Measurements from ENCODE around the gene PFKFB3. TPM values are rescaled to one million over a fixed set of nuclear protein-coding genes. Genes with fewer than 3 reads are reported as not detected.

The PFKFB3 gene
- total and polyA plus RNA-seq, 2 donors: 12.2 to 39.3 TPM

DNA sequence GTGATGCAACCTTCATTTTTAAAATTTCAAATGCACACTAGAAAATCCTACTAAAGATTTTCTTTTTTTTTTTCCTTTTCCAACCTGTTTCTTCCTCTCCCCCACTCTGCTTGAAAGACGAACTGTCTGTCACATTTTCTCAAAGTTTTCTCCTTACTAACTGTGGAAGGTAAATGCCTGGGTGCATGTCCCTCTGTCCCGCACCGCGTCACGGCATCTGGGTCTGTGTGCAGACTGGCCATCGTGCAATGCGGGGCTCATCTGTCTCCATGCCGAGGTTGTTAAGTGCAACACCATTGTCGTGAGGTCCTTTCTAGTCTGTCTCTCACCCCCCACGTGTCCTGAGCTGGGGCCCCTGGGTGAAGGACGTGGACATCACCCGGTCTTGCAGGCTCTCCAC is 28.4 kb downstream of the PFKFB3 start:
- H3K27ac ChIP-seq (ENCODE audit: low read depth in 1 of 2, low read length in 1 of 2): no peak overlapping the region
- 98% methylated on average over 12 of the region's 12 CpGs for WGBS
- no peaks in the 10 kb centered on the region for H3K27me3 ChIP-seq (ENCODE audit: control insufficient read depth in 2 of 2, insufficient read depth in 1 of 2, low read length in 1 of 2)
- peaks cover 0 to 5% of the 10 kb centered on the region in 2 donors for H3K4me1 ChIP-seq (ENCODE audit: control insufficient read depth in 2 of 2, insufficient read depth in 2 of 2, low read length in 2 of 2)
- DNase-seq (ENCODE audit: low read depth in 6 of 9, low spot score in 9 of 9): no peak
- H3K4me3 ChIP-seq (ENCODE audit: low read length in 2 of 2): no peak overlapping the region
- H3K9me3 ChIP-seq (ENCODE audit: control insufficient read depth in 2 of 2, insufficient read depth in 1 of 2, low read length in 1 of 2): no peaks in the 10 kb centered on the region
- peaks cover 44 to 45% of the 10 kb centered on the region in 2 donors for H3K36me3 ChIP-seq (ENCODE audit: control insufficient read depth in 2 of 2, insufficient read depth in 2 of 2, low read length in 1 of 2)

DNA sequence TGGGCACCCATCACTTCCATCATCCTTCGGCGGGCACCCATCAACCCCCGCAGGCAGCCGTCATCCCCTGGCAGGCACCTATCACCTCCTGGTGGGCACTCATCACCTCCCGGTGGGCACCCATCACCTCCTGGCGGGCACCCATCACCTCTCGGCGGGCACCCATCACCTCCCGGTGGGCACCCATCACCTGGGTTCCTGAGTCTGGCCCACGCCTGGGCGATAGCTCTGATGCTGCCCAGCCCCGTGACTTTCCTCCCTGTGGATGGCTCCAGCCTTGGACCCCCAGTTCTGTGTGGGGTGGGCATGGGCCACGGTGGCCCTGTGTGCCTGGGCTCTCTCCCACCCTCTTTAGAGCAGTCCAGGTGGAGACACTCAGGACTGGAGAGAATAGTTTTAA is 29.0 kb downstream of the PFKFB3 start:
- Histone ChIP-seq H3K4me3 (ENCODE audit: low read length in 2 of 2) (no peak overlapping the region), H3K9me3 (ENCODE audit: control insufficient read depth in 2 of 2, insufficient read depth in 1 of 2, low read length in 1 of 2) (no peaks in the 10 kb centered on the region), H3K36me3 (ENCODE audit: control insufficient read depth in 2 of 2, insufficient read depth in 2 of 2, low read length in 1 of 2) (peaks cover 38 to 39% of the 10 kb centered on the region in 2 donors), H3K27ac (ENCODE audit: low read depth in 1 of 2, low read length in 1 of 2) (no peak overlapping the region), H3K4me1 (ENCODE audit: control insufficient read depth in 2 of 2, insufficient read depth in 2 of 2, low read length in 2 of 2) (peaks cover 0 to 5% of the 10 kb centered on the region in 2 donors), H3K27me3 (ENCODE audit: control insufficient read depth in 2 of 2, insufficient read depth in 1 of 2, low read length in 1 of 2) (no peaks in the 10 kb centered on the region)
- DNase-seq (ENCODE audit: low read depth in 6 of 9, low spot score in 9 of 9): no peak
- WGBS: 90% methylated on average over 13 of the region's 13 CpGs

DNA sequence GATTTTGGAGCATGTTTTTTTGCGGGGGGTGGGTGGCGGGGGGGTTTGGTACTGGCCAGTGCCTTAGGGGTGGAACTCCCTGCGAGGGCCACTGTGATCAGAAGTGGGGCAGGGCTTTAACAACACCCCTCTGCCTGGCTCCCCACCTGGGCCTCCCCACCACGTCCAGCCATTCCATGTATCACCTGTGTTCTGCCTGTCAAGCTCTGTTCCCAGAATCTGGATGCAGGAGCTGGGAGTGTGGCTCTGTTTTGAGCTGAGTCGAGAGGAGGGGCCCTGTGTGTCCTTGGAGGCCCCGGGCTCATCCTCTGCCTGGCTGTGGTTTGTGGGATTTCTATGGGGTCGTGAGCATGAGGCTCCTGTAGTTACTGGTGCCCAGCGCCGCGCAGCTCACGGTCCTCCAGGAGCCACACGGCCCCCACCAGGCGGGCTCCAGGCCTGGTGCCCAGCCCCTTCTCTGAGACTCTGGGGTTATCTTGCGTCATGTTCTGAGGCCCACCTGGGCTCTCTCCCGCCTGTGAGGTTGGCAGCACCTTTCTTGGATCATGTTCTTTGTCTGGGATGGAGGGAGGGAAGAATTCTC is 29.6 kb downstream of the PFKFB3 start:
- no peak for DNase-seq (ENCODE audit: low read depth in 6 of 9, low spot score in 9 of 9)
- H3K27me3 ChIP-seq (ENCODE audit: control insufficient read depth in 2 of 2, insufficient read depth in 1 of 2, low read length in 1 of 2): no peaks in the 10 kb centered on the region
- H3K4me1 ChIP-seq (ENCODE audit: control insufficient read depth in 2 of 2, insufficient read depth in 2 of 2, low read length in 2 of 2): peaks cover 0 to 5% of the 10 kb centered on the region in 2 donors
- H3K4me3 ChIP-seq (ENCODE audit: low read length in 2 of 2): no peak overlapping the region
- H3K9me3 ChIP-seq (ENCODE audit: control insufficient read depth in 2 of 2, insufficient read depth in 1 of 2, low read length in 1 of 2): no peaks in the 10 kb centered on the region
- no peak overlapping the region for H3K27ac ChIP-seq (ENCODE audit: low read depth in 1 of 2, low read length in 1 of 2)
- H3K36me3 ChIP-seq (ENCODE audit: control insufficient read depth in 2 of 2, insufficient read depth in 2 of 2, low read length in 1 of 2): peaks cover 34% of the 10 kb centered on the region in 2 donors
- 96% methylated on average over 15 of the region's 15 CpGs for WGBS

DNA sequence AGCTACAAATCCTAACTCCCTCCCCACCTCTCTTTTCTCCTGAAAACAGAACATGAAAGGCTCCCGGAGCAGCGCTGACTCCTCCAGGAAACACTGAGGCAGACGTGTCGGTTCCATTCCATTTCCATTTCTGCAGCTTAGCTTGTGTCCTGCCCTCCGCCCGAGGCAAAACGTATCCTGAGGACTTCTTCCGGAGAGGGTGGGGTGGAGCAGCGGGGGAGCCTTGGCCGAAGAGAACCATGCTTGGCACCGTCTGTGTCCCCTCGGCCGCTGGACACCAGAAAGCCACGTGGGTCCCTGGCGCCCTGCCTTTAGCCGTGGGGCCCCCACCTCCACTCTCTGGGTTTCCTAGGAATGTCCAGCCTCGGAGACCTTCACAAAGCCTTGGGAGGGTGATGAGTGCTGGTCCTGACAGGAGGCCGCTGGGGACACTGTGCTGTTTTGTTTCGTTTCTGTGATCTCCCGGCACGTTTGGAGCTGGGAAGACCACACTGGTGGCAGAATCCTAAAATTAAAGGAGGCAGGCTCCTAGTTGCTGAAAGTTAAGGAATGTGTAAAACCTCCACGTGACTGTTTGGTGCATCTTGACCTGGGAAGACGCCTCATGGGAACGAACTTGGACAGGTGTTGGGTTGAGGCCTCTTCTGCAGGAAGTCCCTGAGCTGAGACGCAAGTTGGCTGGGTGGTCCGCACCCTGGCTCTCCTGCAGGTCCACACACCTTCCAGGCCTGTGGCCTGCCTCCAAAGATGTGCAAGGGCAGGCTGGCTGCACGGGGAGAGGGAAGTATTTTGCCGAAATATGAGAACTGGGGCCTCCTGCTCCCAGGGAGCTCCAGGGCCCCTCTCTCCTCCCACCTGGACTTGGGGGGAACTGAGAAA is 30.4 kb downstream of the PFKFB3 start:
- Histone ChIP-seq H3K36me3 (ENCODE audit: control insufficient read depth in 2 of 2, insufficient read depth in 2 of 2, low read length in 1 of 2) (peaks cover 27 to 29% of the 10 kb centered on the region in 2 donors), H3K27ac (ENCODE audit: low read depth in 1 of 2, low read length in 1 of 2) (no peak overlapping the region), H3K4me3 (ENCODE audit: low read length in 2 of 2) (no peak overlapping the region), H3K4me1 (ENCODE audit: control insufficient read depth in 2 of 2, insufficient read depth in 2 of 2, low read length in 2 of 2) (no peaks in the 10 kb centered on the region), H3K27me3 (ENCODE audit: control insufficient read depth in 2 of 2, insufficient read depth in 1 of 2, low read length in 1 of 2) (no peaks in the 10 kb centered on the region), H3K9me3 (ENCODE audit: control insufficient read depth in 2 of 2, insufficient read depth in 1 of 2, low read length in 1 of 2) (no peaks in the 10 kb centered on the region)
- WGBS: 94% methylated on average over 28 of the region's 28 CpGs
- DNase-seq (ENCODE audit: low read depth in 6 of 9, low spot score in 9 of 9): no peak

DNA sequence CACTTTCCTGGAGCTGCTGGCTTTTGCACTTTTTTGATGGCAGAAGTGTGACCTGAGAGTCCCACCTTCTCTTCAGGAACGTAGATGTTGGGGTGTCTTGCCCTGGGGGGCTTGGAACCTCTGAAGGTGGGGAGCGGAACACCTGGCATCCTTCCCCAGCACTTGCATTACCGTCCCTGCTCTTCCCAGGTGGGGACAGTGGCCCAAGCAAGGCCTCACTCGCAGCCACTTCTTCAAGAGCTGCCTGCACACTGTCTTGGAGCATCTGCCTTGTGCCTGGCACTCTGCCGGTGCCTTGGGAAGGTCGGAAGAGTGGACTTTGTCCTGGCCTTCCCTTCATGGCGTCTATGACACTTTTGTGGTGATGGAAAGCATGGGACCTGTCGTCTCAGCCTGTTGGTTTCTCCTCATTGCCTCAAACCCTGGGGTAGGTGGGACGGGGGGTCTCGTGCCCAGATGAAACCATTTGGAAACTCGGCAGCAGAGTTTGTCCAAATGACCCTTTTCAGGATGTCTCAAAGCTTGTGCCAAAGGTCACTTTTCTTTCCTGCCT is 31.1 kb downstream of the PFKFB3 start:
- Histone ChIP-seq H3K36me3 (ENCODE audit: control insufficient read depth in 2 of 2, insufficient read depth in 2 of 2, low read length in 1 of 2) (peaks cover 23 to 29% of the 10 kb centered on the region in 2 donors), H3K27me3 (ENCODE audit: control insufficient read depth in 2 of 2, insufficient read depth in 1 of 2, low read length in 1 of 2) (no peaks in the 10 kb centered on the region), H3K9me3 (ENCODE audit: control insufficient read depth in 2 of 2, insufficient read depth in 1 of 2, low read length in 1 of 2) (no peaks in the 10 kb centered on the region), H3K27ac (ENCODE audit: low read depth in 1 of 2, low read length in 1 of 2) (no peak overlapping the region), H3K4me3 (ENCODE audit: low read length in 2 of 2) (no peak overlapping the region), H3K4me1 (ENCODE audit: control insufficient read depth in 2 of 2, insufficient read depth in 2 of 2, low read length in 2 of 2) (no peaks in the 10 kb centered on the region)
- 98% methylated on average over 11 of the region's 11 CpGs for WGBS
- DNase-seq (ENCODE audit: low read depth in 6 of 9, low spot score in 9 of 9): no peak

DNA sequence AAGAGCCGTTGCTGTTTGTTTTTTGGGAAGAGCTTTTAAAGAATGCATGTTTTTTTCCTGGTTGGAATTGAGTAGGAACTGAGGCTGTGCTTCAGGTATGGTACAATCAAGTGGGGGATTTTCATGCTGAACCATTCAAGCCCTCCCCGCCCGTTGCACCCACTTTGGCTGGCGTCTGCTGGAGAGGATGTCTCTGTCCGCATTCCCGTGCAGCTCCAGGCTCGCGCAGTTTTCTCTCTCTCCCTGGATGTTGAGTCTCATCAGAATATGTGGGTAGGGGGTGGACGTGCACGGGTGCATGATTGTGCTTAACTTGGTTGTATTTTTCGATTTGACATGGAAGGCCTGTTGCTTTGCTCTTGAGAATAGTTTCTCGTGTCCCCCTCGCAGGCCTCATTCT is 31.6 kb downstream of the PFKFB3 start:
- Histone ChIP-seq H3K9me3 (ENCODE audit: control insufficient read depth in 2 of 2, insufficient read depth in 1 of 2, low read length in 1 of 2) (no peaks in the 10 kb centered on the region), H3K36me3 (ENCODE audit: control insufficient read depth in 2 of 2, insufficient read depth in 2 of 2, low read length in 1 of 2) (peaks cover 18 to 25% of the 10 kb centered on the region in 2 donors), H3K27ac (ENCODE audit: low read depth in 1 of 2, low read length in 1 of 2) (no peak overlapping the region), H3K4me3 (ENCODE audit: low read length in 2 of 2) (no peak overlapping the region), H3K4me1 (ENCODE audit: control insufficient read depth in 2 of 2, insufficient read depth in 2 of 2, low read length in 2 of 2) (no peaks in the 10 kb centered on the region), H3K27me3 (ENCODE audit: control insufficient read depth in 2 of 2, insufficient read depth in 1 of 2, low read length in 1 of 2) (no peaks in the 10 kb centered on the region)
- 98% methylated on average over 13 of the region's 13 CpGs for WGBS
- DNase-seq (ENCODE audit: low read depth in 6 of 9, low spot score in 9 of 9): no peak

DNA sequence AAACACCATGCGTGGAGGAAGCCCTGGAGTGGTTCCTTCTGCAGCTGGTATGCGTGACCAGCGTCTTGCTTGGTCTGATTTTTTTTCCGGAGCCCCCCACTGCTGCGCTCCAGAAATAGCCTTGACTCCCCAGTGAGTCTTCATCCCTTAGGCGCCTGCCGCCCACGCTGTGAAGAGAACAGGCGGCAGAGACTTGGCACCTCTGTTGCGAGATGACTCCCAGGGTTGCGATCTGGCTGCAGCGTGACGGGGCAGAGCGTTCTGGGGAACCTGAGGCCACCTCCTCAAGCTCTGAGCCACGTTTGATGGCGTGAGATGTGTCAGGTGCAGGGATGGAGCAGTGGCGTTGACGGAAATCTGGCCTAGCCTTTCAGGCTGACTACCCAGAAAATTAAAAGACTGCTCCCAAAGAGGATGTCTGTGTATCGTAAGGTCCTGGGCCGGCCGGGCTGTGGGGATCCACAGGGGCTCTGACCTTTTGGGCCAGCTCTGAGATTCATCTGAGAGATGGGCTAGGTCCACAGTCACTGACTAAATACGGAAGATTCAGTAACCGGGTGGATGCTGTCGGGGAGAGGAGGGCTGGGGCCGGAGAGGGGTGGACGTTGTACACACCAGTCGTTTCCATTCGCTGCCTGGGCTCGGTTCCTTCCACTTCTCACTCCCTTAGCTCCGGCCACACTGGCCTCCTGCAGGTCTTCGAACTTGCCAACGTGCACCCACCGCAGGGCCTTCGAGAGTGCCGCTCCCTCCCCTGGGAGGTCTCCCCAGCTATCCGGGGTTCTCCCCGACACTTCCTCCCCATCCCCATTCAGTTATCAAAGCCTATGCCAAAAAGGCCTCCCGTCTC is 33.8 kb downstream of the PFKFB3 start:
- no peak overlapping the region for H3K4me3 ChIP-seq (ENCODE audit: low read length in 2 of 2)
- H3K36me3 ChIP-seq (ENCODE audit: control insufficient read depth in 2 of 2, insufficient read depth in 2 of 2, low read length in 1 of 2): peaks cover 16 to 18% of the 10 kb centered on the region in 2 donors
- WGBS: 95% methylated on average over 38 of the region's 38 CpGs
- H3K27me3 ChIP-seq (ENCODE audit: control insufficient read depth in 2 of 2, insufficient read depth in 1 of 2, low read length in 1 of 2): no peaks in the 10 kb centered on the region
- no peaks in the 10 kb centered on the region for H3K4me1 ChIP-seq (ENCODE audit: control insufficient read depth in 2 of 2, insufficient read depth in 2 of 2, low read length in 2 of 2)
- H3K27ac ChIP-seq (ENCODE audit: low read depth in 1 of 2, low read length in 1 of 2): no peak overlapping the region
- H3K9me3 ChIP-seq (ENCODE audit: control insufficient read depth in 2 of 2, insufficient read depth in 1 of 2, low read length in 1 of 2): no peaks in the 10 kb centered on the region
- DNase-seq (ENCODE audit: low read depth in 6 of 9, low spot score in 9 of 9): no peak

DNA sequence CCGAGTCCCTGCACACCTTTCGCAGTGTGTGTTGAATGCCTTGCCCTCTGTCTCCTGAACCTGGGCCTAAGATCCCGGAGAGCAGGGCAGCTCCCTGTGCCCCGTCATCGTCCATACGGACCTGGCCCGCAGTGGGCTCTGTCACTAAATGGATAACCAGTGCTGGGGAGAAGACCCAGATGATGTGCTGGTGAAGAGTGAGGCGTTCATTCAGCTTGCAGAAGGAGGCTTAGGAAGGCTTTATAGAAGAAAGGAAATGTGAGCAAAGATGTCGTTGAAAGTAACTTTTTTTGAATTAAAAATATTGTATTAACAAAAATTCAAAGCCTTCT is 34.4 kb downstream of the PFKFB3 start:
- no peaks in the 10 kb centered on the region for H3K9me3 ChIP-seq (ENCODE audit: control insufficient read depth in 2 of 2, insufficient read depth in 1 of 2, low read length in 1 of 2)
- WGBS: 98% methylated on average over 9 of the region's 9 CpGs
- H3K27ac ChIP-seq (ENCODE audit: low read depth in 1 of 2, low read length in 1 of 2): no peak overlapping the region
- H3K4me1 ChIP-seq (ENCODE audit: control insufficient read depth in 2 of 2, insufficient read depth in 2 of 2, low read length in 2 of 2): no peaks in the 10 kb centered on the region
- DNase-seq (ENCODE audit: low read depth in 6 of 9, low spot score in 9 of 9): no peak
- no peaks in the 10 kb centered on the region for H3K27me3 ChIP-seq (ENCODE audit: control insufficient read depth in 2 of 2, insufficient read depth in 1 of 2, low read length in 1 of 2)
- peaks cover 16 to 18% of the 10 kb centered on the region in 2 donors for H3K36me3 ChIP-seq (ENCODE audit: control insufficient read depth in 2 of 2, insufficient read depth in 2 of 2, low read length in 1 of 2)
- no peak overlapping the region for H3K4me3 ChIP-seq (ENCODE audit: low read length in 2 of 2)

Data from thymus (tissue), 11 donors.